ENCODE measurements around the gene NFIX. TPM values are rescaled to one million over a fixed set of nuclear protein-coding genes. Genes with fewer than 3 reads are reported as not detected.

The NFIX gene
- total RNA-seq, 3 donors from 2014 or later (not counting 1 experiment from before 2014, with no cell fraction given), result 0.61 to 2.1 (median 1.3) TPM

- Histone ChIP-seq H3K4me1 (ENCODE audit: control insufficient read depth, insufficient read depth, low read length) (peaks cover 71% of the 10 kb centered on the region), H3K9me3 (ENCODE audit: control insufficient read depth, insufficient read depth, low read length) (no peaks in the 10 kb centered on the region), H3K27ac (ENCODE audit: low read length) (peak overlapping the region; percentile 3), H3K36me3 (ENCODE audit: control insufficient read depth, insufficient read depth, low read length) (peaks cover 5% of the 10 kb centered on the region), H3K27me3 (ENCODE audit: control insufficient read depth, insufficient read depth, low read length) (no peaks in the 10 kb centered on the region), H3K4me3 (ENCODE audit: low read length) (peak overlapping the region; percentile 74)
- Mint-ChIP-seq H3K27ac (peak overlapping the region; percentile 36 to 74), H3K36me3 (no peaks in the 10 kb centered on the region), H3K4me3 (peak overlapping the region; percentile 83), H3K9me3 (no peaks in the 10 kb centered on the region), H3K4me1 (peaks cover 53 to 72% of the 10 kb centered on the region in 2 donors), H3K27me3 (ENCODE audit: low read depth in 2 of 2) (no peaks in the 10 kb centered on the region)
- intact Hi-C loops (cut with micrococcal nuclease), result no loop called here
- under 1% methylated on average over 57 of the region's 57 CpGs for WGBS (ENCODE audit: insufficient coverage)
- ATAC-seq, result peak in 1 of 3 donors; percentile 1
- no peak for TF ChIP-seq CTCF (IDR thresholded peaks at IDR 0.05)
- peak in 1 of 2 donors; percentile 44 for DNase-seq
Observed at GRCh38 chr19:13118424-13119193, 123.3 kb downstream of the NFIX start.

- no peaks in the 10 kb centered on the region for H3K27me3 Mint-ChIP-seq (ENCODE audit: low read depth in 2 of 2)
- Histone ChIP-seq H3K27me3 (ENCODE audit: control insufficient read depth, insufficient read depth, low read length) (no peaks in the 10 kb centered on the region), H3K4me3 (ENCODE audit: low read length) (no peak overlapping the region), H3K4me1 (ENCODE audit: control insufficient read depth, insufficient read depth, low read length) (peaks cover 71% of the 10 kb centered on the region), H3K27ac (ENCODE audit: low read length) (no peak overlapping the region), H3K36me3 (ENCODE audit: control insufficient read depth, insufficient read depth, low read length) (peaks cover 2% of the 10 kb centered on the region), H3K9me3 (ENCODE audit: control insufficient read depth, insufficient read depth, low read length) (no peaks in the 10 kb centered on the region)
- no peak for TF ChIP-seq CTCF (IDR thresholded peaks at IDR 0.05)
- H3K9me3 Mint-ChIP-seq, result no peaks in the 10 kb centered on the region
- DNase-seq (no peak), ATAC-seq (no peak)
- intact Hi-C loops (cut with micrococcal nuclease), result no loop called here
- peaks cover 53 to 75% of the 10 kb centered on the region in 2 donors for H3K4me1 Mint-ChIP-seq
- WGBS (ENCODE audit: insufficient coverage), result 87% methylated on average over 8 of the region's 8 CpGs
- H3K4me3 Mint-ChIP-seq, result peak overlapping the region; percentile 83
- H3K36me3 Mint-ChIP-seq, result no peaks in the 10 kb centered on the region
- peak overlapping the region; percentile 36 to 74 for H3K27ac Mint-ChIP-seq
Observed at GRCh38 chr19:13119627-13120026, 124.4 kb downstream of the NFIX start.

- no peak for ATAC-seq
- Mint-ChIP-seq H3K36me3 (no peaks in the 10 kb centered on the region), H3K27me3 (ENCODE audit: low read depth in 2 of 2) (no peaks in the 10 kb centered on the region), H3K4me3 (peak overlapping the region; percentile 63), H3K9me3 (no peaks in the 10 kb centered on the region), H3K27ac (peak overlapping the region in 1 of 2 donors; percentile 70), H3K4me1 (peaks cover 53 to 75% of the 10 kb centered on the region in 2 donors)
- Histone ChIP-seq H3K27ac (ENCODE audit: low read length) (no peak overlapping the region), H3K4me3 (ENCODE audit: low read length) (no peak overlapping the region), H3K36me3 (ENCODE audit: control insufficient read depth, insufficient read depth, low read length) (peaks cover 1% of the 10 kb centered on the region), H3K27me3 (ENCODE audit: control insufficient read depth, insufficient read depth, low read length) (no peaks in the 10 kb centered on the region), H3K9me3 (ENCODE audit: control insufficient read depth, insufficient read depth, low read length) (no peaks in the 10 kb centered on the region), H3K4me1 (ENCODE audit: control insufficient read depth, insufficient read depth, low read length) (peaks cover 71% of the 10 kb centered on the region)
- no peak for TF ChIP-seq CTCF (IDR thresholded peaks at IDR 0.05)
- DNase-seq, result no peak
- 93% methylated on average over 9 of the region's 9 CpGs for WGBS (ENCODE audit: insufficient coverage)
- intact Hi-C loops (cut with micrococcal nuclease), result no loop called here
Observed at GRCh38 chr19:13120031-13120430, 124.8 kb downstream of the NFIX start.

All from natural killer cell (primary cell).